GM10847 (cell line): ENCODE results near the gene GOLPH3.

ENCODE experiments used
- POLR2A ChIP-seq: IDR thresholded peaks from 2 replicates; pipeline ENCODE4 v1.6.1; 2011; ENCODE audit not compliant: insufficient read length; ENCODE audit errors: extremely low read depth

The GOLPH3 gene

DNA sequence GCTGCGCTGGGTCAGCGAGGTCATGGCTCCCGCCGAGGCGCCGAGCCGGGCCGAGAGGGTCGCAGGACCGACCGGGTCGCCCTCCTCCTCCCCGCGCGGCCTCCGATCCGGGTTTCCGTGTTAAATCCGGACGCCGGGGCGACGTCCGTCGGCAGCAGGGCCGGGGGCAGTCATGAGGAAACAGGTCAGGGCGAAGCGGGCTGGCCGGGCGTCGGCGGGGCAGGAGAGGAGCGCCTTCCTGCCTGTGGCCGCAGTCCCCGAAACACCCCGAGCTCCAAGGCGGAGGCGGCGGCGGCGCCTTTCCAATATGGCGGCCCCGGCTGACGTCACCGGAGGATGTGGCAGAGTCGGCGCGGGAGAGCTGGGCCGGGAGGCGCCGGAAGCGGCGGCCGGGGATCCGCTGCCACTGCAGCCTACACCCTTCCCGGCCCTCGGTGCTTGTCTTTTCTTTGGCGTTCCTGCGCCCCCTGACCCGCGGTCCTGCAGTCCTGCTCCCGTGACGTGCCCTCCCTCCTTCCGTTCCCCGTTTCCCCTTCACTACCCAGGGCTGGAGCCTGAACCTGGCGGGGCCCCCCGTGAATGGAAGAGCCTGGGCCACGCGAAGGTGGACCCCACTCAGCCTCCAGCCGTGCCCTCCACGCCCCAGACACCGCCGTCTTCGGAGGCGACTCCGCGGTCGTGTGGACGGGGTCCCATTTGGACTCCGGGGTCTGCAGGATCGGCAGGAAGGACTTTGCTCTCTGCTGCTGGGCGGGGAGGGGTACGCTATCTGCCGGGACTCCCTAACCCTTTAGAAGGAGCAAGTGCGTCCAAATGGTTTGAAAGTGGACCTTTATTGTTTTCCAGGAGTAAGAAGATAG is at the start of gene GOLPH3:
Gene GOLPH3 (minus strand): TSS at position 309 of the 860 bp plus-strand sequence. CDS start 285 bp downstream, at position 24.
- no peak for TF ChIP-seq POLR2A

DNA sequence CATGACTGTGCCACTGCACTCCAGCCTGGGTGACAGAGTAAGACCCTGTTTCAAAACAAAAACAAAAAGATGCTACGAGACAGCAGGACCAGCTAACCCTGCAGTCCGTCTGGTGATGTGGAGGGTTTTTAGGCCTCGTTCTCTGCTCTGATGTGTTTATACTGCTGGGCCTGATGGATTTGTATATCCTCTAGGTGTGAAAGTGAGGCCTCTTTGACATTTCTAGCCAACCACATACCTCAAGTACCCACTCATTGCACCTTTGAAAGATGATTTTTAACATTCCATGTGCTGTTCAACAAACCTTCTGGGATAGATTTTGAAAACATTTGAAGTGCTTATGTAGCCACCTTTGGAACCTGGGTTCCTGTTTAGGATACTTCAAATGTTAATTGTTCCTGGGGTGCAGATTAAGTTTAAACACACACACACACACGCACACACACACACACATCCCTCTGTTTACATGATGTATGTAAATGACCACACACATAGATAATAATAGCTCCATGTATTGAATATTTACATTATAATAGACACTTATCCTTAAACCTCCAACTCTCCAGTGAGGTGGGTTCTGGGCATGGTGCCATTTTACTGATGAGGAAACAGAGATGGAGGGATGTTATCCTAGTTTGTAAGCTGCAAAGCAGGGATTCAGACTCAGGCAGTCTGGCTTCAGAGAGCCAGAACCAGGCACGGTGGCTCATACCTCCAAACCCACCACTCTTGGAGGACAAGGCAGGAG is 48.8 kb upstream of the GOLPH3 start:
- TF ChIP-seq POLR2A = no peak

- TF ChIP-seq POLR2A = no peak
Observed at GRCh38 chr5:32217886-32218396, 43.8 kb upstream of the GOLPH3 start.

DNA sequence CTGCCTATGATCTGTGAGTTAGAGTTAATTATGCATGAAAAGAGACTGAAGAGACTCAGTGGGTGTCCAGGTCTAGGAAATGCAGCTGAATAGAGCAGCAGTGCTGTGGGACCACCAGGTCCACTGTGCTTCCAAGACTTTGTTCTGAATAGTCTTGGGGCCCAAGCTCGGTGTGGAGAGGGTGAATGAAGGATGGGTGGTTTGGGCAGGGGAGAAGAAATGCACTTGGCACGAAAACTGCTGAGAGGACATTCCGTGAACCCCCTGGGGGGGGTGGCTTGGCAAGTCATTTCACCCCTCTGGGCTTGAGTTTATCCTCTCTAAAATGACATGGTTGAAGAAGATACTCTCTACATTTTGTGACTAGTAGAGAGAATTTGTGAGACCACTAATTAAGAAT is 36.0 kb upstream of the GOLPH3 start:
- no peak for TF ChIP-seq POLR2A

- no peak for TF ChIP-seq POLR2A
Observed at GRCh38 chr5:32207355-32207634, 33.2 kb upstream of the GOLPH3 start.

DNA sequence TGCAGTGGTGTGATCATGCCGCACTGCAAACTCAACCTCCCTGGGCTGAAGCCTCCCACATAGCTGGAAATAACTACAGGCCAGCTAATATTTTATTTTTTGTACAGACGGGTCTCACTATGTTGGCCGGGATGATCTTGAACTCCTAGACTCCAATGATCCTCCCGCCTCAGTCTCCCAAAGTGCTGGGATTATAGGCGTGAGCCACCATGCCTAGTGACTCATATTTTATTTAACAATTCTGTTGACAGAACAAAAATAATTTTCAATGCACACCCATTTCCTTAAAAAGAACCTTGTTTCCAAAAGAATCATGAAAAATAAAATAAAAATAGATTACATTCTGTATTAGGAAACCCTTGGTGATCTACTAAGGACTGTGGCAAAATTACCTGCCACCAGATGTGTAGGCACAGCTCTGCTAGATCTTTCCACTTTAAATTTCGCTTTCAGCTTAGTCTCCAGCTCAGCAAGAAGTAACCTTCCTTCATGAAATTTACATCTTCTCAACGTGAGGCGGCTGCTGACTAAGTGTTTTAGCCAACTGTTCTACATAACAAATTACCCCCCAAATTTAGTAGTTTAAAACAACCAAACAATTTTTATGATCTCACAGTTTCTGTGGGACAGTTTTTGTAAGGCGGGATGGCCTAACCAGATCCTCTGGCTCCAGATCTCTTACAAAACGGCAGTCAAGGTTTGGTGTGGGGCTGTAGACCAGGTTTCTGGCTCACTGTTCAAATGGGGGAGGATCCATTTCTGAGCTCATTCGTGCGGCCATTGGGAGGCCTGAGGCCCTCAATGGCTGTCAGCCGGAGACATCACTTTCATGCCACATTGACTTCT is 32.6 kb upstream of the GOLPH3 start:
- no peak for TF ChIP-seq POLR2A

GRCh38 chr5:32206053-32206452 is 31.9 kb upstream of the GOLPH3 start:
- no peak for TF ChIP-seq POLR2A

DNA sequence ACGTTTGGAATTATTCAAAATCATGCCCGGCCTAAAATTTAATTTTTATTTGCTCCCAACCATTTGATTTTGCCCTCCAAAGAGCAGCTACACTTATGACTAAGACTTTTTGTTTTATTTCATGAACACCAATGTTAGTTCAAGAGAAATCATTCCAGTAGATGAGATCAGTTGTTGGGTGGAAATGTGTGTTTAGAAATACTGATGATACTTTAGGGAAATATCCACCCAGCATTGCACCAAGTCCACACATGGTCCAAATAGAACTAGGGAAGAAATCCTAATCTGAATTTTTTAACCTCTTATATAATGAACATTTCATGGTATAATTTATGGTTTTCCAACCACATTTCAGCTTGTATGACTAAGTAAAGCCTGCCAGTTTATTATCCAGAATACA is 28.3 kb upstream of the GOLPH3 start:
- no peak for TF ChIP-seq POLR2A

DNA sequence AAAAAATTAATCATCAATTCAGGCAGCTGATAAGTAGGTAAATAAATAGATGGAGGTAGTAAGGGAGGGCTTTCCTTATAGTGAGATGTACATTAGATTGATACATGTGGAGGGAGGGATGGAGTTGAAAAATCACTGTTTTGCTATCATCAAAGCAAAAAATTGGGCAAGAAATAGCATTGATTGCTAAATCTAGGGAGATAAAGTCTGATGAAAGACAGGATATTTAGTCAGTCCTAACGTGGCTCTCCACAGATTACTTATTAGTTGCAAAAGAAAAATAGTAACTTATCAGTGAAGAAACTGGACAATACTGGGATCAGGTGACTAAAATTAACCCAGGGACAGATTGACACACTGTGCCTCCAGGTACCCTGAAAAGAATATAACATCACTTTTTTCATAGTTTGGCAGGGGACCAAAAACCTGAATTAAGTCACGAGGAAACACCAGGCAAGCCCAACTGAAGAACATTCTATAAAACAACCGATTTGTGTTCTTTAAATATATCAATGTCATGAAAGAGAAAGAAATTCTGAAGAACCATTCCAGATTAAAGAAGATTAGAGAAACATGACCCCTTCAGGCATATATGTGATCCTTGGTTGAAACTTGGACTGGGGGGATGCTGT is 27.1 kb upstream of the GOLPH3 start:
- TF ChIP-seq POLR2A = no peak

DNA sequence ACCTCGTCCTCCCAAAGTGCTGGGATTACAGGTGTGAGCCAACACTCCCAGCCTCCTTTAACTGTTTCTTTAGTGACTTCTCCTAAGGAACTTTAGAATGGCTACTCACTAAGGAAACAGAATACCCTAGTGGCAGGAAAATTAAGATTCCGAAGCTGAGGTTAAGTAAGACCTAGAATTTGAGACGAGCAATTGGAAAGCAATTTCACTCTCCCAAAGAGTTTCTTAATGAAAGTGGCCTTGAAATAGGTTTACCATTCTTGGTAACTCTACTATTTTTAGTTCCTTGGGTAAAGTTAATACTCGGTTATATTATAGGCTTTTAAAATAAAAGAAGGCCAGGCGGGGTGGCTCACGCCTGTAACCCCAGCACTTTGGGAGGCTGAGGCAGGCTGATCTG is 22.9 kb upstream of the GOLPH3 start:
- TF ChIP-seq POLR2A = no peak

- TF ChIP-seq POLR2A = no peak
Observed at GRCh38 chr5:32195265-32195664, 21.1 kb upstream of the GOLPH3 start.

DNA sequence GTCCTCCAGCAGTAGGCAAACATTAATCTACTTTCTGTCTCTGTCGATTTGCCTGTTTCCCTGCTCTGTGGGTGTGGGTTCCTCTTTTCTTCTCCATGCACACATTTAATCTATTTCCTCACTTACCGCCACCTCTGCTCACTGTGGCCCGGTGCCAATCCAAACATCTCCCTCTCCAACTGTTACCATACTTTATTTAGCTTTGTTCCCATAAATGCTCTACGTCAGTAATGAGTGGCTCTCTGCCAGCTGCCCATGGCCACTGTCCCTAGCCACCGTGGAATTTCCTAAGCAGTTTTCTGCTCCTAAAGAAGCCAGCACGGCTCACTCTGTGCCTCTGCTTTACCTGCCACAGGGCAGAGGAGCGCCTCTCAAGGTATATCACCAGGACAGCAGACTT is 19.5 kb upstream of the GOLPH3 start:
- TF ChIP-seq POLR2A = no peak

DNA sequence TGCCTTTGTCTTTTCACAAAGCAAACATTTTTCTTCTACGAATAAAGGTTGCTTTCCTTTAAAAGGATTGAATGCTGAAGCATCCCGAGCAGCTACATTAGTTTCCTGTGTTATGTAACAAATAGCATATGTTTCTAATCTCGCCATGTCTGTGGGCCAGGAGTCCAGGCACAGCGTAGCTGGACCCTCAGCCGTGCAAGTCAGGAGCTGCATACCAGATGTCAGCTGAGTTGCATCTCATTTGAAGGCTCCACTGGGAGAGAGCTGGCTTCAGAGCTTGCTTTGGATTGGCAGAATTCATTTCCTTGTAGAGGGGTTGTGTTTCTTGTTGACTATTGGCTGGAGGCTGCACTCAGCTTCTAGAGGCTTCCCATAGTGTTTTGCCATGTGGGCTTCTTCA is 16.0 kb upstream of the GOLPH3 start:
- no peak for TF ChIP-seq POLR2A

GRCh38 chr5:32187675-32188074 is 13.6 kb upstream of the GOLPH3 start:
- TF ChIP-seq POLR2A = no peak

- no peak for TF ChIP-seq POLR2A
Observed at GRCh38 chr5:32182463-32183063, 8.4 kb upstream of the GOLPH3 start.
